Endodermal cell (in vitro differentiated cells): Measurements from ENCODE around the gene MMS22L. TPM values are rescaled to one million over a fixed set of nuclear protein-coding genes. Genes with fewer than 3 reads are reported as not detected.

Source experiments
- DNase-seq: peaks from one replicate; pipeline ENCODE4 v3.0.0-alpha.2; 2017
- H3K27ac ChIP-seq: 2 replicates; pipeline ENCODE4 v1.5.1; 2013; ENCODE audit warnings: mild to moderate bottlenecking, low read depth, low read length, moderate library complexity
- H3K27me3 ChIP-seq: 2 replicates; pipeline ENCODE4 v1.6.1; 2013; ENCODE audit warnings: mild to moderate bottlenecking, low read length, moderate library complexity; ENCODE audit not compliant: insufficient read depth, control insufficient read depth, poor library complexity, severe bottlenecking
- H3K36me3 ChIP-seq: 2 replicates; pipeline ENCODE4 v1.7.0; 2013; ENCODE audit warnings: mild to moderate bottlenecking, low read length, moderate library complexity; ENCODE audit not compliant: control insufficient read depth, insufficient read depth
- H3K4me1 ChIP-seq: one replicate; pipeline ENCODE4 v1.7.0; 2013; ENCODE audit warnings: low read length; ENCODE audit not compliant: control insufficient read depth, insufficient read depth
- H3K4me3 ChIP-seq: 2 replicates; pipeline ENCODE4 v1.5.1; 2013; ENCODE audit warnings: mild to moderate bottlenecking, low read length, moderate library complexity
- H3K9ac ChIP-seq: 2 replicates; pipeline ENCODE4 v1.6.1; 2013; ENCODE audit warnings: mild to moderate bottlenecking, low read length, moderate library complexity; ENCODE audit not compliant: poor library complexity, severe bottlenecking; ENCODE audit errors: extremely low read depth
- H3K9me3 ChIP-seq: 2 replicates; pipeline ENCODE4 v1.6.1; 2013; ENCODE audit warnings: mild to moderate bottlenecking, low read length, moderate library complexity; ENCODE audit not compliant: control insufficient read depth
- H3K27ac Mint-ChIP-seq: 2 replicates; pipeline ENCODE4 v1.8.0; 2020; ENCODE audit warnings: mixed read lengths
- H3K27me3 Mint-ChIP-seq: 2 replicates; pipeline ENCODE4 v1.8.0; 2021; ENCODE audit warnings: mild to moderate bottlenecking, mixed read lengths; ENCODE audit not compliant: insufficient read depth
- H3K36me3 Mint-ChIP-seq: 2 replicates; pipeline ENCODE4 v1.8.0; 2020; ENCODE audit warnings: low read depth, mixed read lengths
- H3K4me1 Mint-ChIP-seq: 2 replicates; pipeline ENCODE4 v1.8.0; 2020; ENCODE audit warnings: mixed read lengths
- H3K4me3 Mint-ChIP-seq: 2 replicates; pipeline ENCODE4 v1.8.0; 2020; ENCODE audit warnings: mild to moderate bottlenecking, moderate library complexity, mixed read lengths
- H3K9me3 Mint-ChIP-seq: 2 replicates; pipeline ENCODE4 v1.8.0; 2020; ENCODE audit warnings: mild to moderate bottlenecking, mixed read lengths
- WGBS, 2 experiments: methylation state at CpG; one replicate each; pipeline versions ENCODE4 v1.1.5 to v1.1.7; 2013; ENCODE audit warnings: missing lambda C conversion rate in 2 of 2, mixed read lengths in 1 of 2; ENCODE audit not compliant: insufficient coverage in 1 of 2, insufficient read length in 1 of 2; 5-methylcytosine and 5-hydroxymethylcytosine counted together
- total RNA-seq, 2 donors: library from RNA; stranded (reverse); fragmentation: NEBNext Ultra II Directional in 1 of 2; extraction: Animal tissue kit (Norgen Biotek cat#: 25700) in 1 of 2; gene quantifications; 2 replicates in 1 of 2; 3 replicates in 1 of 2; pipeline ENCODE4 v1.2.1, GENCODE V29; 2021
- TF ChIP-seq, protein P1 (sequence below): fragments of 200-600 bp; sonication (generic); conservative IDR thresholded peaks from 2 replicates; pipeline ENCODE4 v1.5.0; 2021; ENCODE audit warnings: antibody characterized with exemption, mild to moderate bottlenecking

MMS22L gene
- total RNA-seq, 2 donors from 2014 or later = 32.6 to 36.6 TPM

DNA sequence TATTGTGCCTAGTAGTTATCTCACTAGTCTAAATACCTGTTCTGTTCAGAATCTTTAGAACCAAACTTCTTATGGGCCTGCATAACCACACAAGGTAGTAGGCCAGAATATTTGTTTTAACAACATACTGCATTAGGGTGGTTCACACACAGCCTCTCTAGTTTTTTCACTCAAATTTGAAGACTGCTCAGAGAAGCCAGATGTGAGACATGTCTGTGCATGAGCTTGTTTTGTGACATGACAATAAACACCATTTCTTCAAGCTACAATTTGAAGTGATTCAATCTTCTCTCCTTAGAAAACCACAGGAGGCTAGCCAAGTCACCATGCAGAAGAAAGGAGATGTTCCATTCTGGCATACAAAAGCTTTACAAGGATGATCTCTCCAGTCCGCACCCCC is 135.6 kb downstream of the MMS22L start:
- Mint-ChIP-seq H3K4me1 (peaks cover 21% of the 10 kb centered on the region), H3K36me3 (peaks cover 4% of the 10 kb centered on the region), H3K4me3 (no peak overlapping the region), H3K27me3 (no peaks in the 10 kb centered on the region), H3K9me3 (no peaks in the 10 kb centered on the region), H3K27ac (no peak overlapping the region)
- Histone ChIP-seq H3K27me3 (no peaks in the 10 kb centered on the region), H3K9ac (no peak overlapping the region), H3K4me3 (no peak overlapping the region), H3K27ac (no peak overlapping the region), H3K9me3 (no peaks in the 10 kb centered on the region), H3K4me1 (no peaks in the 10 kb centered on the region), H3K36me3 (peaks cover 27% of the 10 kb centered on the region)
- 80% methylated on average over 1 of the region's 1 CpG; no CpG with 5 or more reads in 1 of the 2 experiments for WGBS, 2 experiments
- DNase-seq = no peak
- TF ChIP-seq, protein P1, sequence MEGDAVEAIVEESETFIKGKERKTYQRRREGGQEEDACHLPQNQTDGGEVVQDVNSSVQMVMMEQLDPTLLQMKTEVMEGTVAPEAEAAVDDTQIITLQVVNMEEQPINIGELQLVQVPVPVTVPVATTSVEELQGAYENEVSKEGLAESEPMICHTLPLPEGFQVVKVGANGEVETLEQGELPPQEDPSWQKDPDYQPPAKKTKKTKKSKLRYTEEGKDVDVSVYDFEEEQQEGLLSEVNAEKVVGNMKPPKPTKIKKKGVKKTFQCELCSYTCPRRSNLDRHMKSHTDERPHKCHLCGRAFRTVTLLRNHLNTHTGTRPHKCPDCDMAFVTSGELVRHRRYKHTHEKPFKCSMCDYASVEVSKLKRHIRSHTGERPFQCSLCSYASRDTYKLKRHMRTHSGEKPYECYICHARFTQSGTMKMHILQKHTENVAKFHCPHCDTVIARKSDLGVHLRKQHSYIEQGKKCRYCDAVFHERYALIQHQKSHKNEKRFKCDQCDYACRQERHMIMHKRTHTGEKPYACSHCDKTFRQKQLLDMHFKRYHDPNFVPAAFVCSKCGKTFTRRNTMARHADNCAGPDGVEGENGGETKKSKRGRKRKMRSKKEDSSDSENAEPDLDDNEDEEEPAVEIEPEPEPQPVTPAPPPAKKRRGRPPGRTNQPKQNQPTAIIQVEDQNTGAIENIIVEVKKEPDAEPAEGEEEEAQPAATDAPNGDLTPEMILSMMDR = no peak

DNA sequence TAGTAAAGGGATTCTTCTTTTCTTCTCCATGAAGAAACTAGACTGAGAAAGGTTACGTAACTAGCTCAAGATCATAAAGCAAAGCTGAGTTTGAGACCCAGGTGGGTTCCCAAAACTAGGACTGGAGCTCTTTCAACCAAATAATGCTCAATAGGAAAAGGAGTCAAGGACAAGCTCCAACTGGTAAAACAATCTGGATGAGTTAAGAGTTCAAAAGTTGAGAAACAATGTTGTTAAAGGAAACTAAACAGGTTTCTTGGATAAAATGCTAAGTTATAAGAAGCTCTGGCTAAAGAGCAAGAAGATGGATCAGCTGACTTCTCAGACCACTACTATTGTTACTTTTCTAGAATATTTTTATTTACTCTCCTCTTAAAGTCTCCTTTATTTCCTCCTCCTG is 137.3 kb downstream of the MMS22L start:
- DNase-seq = no peak
- H3K4me1 ChIP-seq = no peaks in the 10 kb centered on the region
- H3K27ac ChIP-seq = no peak overlapping the region
- H3K36me3 Mint-ChIP-seq = peaks cover 4% of the 10 kb centered on the region
- H3K36me3 ChIP-seq = peaks cover 19% of the 10 kb centered on the region
- no peak overlapping the region for H3K4me3 ChIP-seq
- 93 to 100% methylated on average over 1 of the region's 1 CpG for WGBS, 2 experiments
- TF ChIP-seq, protein P1 = no peak
- peaks cover 21% of the 10 kb centered on the region for H3K4me1 Mint-ChIP-seq
- no peaks in the 10 kb centered on the region for H3K27me3 Mint-ChIP-seq
- no peak overlapping the region for H3K4me3 Mint-ChIP-seq
- H3K9me3 Mint-ChIP-seq = no peaks in the 10 kb centered on the region
- H3K27me3 ChIP-seq = no peaks in the 10 kb centered on the region
- no peaks in the 10 kb centered on the region for H3K9me3 ChIP-seq
- no peak overlapping the region for H3K9ac ChIP-seq
- H3K27ac Mint-ChIP-seq = no peak overlapping the region

DNA sequence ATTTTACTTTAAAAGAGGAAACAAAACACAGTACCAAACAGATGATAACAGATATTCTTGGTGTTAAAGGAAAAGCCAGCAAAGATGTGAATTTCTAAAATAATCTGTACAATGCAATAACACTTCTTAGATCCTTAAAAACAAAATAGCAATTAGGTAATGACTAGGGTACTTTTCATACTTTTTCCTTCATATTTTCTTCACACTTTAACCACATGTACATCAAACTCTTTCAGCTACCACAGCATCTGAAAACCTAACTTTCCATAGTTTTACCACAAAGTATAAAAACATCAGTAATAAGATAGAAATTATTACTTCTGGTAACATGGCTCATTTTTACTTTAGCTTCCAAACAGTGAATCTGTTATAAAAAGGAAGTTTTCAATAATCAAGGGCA is 141.3 kb downstream of the MMS22L start:
- H3K4me3 Mint-ChIP-seq = no peak overlapping the region
- no peak overlapping the region for H3K4me3 ChIP-seq
- no peak overlapping the region for H3K27ac ChIP-seq
- no peaks in the 10 kb centered on the region for H3K9me3 ChIP-seq
- H3K27me3 ChIP-seq = no peaks in the 10 kb centered on the region
- DNase-seq = no peak
- no peaks in the 10 kb centered on the region for H3K36me3 ChIP-seq
- H3K9ac ChIP-seq = no peak overlapping the region
- TF ChIP-seq, protein P1 = no peak
- H3K4me1 ChIP-seq = no peaks in the 10 kb centered on the region
- H3K27ac Mint-ChIP-seq = no peak overlapping the region
- H3K9me3 Mint-ChIP-seq = no peaks in the 10 kb centered on the region
- H3K4me1 Mint-ChIP-seq = peaks cover 21% of the 10 kb centered on the region
- no peaks in the 10 kb centered on the region for H3K36me3 Mint-ChIP-seq
- no peaks in the 10 kb centered on the region for H3K27me3 Mint-ChIP-seq
